Hepatocyte (in vitro differentiated cells): Measurements from ENCODE around the gene KIAA1671.

Source experiments
- EZH2 ChIP-seq: fragments of 200-600 bp; sonication (generic); IDR thresholded peaks from 2 replicates; pipeline ENCODE4 v1.6.1; 2016; ENCODE audit warnings: antibody characterized with exemption, mild to moderate bottlenecking, borderline replicate concordance
- EZH2phosphoT487 ChIP-seq: fragments of 200-600 bp; sonication (generic); IDR thresholded peaks from one replicate; pipeline ENCODE4 v1.6.1; 2018; ENCODE audit warnings: antibody characterized with exemption, mild to moderate bottlenecking, low read depth, moderate library complexity; ENCODE audit not compliant: unreplicated experiment, severe bottlenecking
- TF ChIP-seq, protein P1 (sequence below): fragments of 200-600 bp; sonication (generic); IDR thresholded peaks from 2 replicates; pipeline ENCODE4 v1.5.1; 2016; ENCODE audit warnings: antibody characterized with exemption, mild to moderate bottlenecking; ENCODE audit not compliant: poor library complexity

GRCh38 chr22:25232301-25232700 lies 279.8 kb downstream of the KIAA1671 start:
- TF ChIP-seq, protein P1, sequence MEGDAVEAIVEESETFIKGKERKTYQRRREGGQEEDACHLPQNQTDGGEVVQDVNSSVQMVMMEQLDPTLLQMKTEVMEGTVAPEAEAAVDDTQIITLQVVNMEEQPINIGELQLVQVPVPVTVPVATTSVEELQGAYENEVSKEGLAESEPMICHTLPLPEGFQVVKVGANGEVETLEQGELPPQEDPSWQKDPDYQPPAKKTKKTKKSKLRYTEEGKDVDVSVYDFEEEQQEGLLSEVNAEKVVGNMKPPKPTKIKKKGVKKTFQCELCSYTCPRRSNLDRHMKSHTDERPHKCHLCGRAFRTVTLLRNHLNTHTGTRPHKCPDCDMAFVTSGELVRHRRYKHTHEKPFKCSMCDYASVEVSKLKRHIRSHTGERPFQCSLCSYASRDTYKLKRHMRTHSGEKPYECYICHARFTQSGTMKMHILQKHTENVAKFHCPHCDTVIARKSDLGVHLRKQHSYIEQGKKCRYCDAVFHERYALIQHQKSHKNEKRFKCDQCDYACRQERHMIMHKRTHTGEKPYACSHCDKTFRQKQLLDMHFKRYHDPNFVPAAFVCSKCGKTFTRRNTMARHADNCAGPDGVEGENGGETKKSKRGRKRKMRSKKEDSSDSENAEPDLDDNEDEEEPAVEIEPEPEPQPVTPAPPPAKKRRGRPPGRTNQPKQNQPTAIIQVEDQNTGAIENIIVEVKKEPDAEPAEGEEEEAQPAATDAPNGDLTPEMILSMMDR = no peak
- TF ChIP-seq EZH2 (no peak), EZH2phosphoT487 (no peak)
